SK-N-DZ (cell line): ENCODE measurements around the gene FAM53C.

Source experiments
- DNase-seq: peaks from one replicate; pipeline ENCODE4 v3.0.0-alpha.2; 2015; ENCODE audit warnings: low spot score

Gene FAM53C

GRCh38 chr5:138391859-138392386 is 53.9 kb downstream of the FAM53C start:
- no peak for DNase-seq
